GM18511 (cell line): ENCODE data around the gene GNG4.

Source experiments
- ATAC-seq: cut with Tn5 transposase; IDR thresholded peaks from one replicate; pipeline ENCODE4 v1.9.1; 2021; ENCODE audit warnings: mild to moderate bottlenecking, moderate library complexity; ENCODE audit not compliant: unreplicated experiment

GNG4 gene

GRCh38 chr1:235500971-235501540, 148.5 kb downstream of the GNG4 start:
- ATAC-seq = no peak
